GM18505 (cell line): ENCODE measurements around the gene SPACA6.

Experiments used
- ATAC-seq: cut with Tn5 transposase; IDR thresholded peaks from one replicate; pipeline ENCODE4 v1.9.1; 2021; ENCODE audit not compliant: unreplicated experiment
- POLR2A ChIP-seq: IDR thresholded peaks from 4 replicates; pipeline ENCODE4 v1.6.1; 2011; ENCODE audit warnings: borderline replicate concordance; ENCODE audit not compliant: insufficient read depth, insufficient read length; ENCODE audit errors: extremely low read depth

Gene SPACA6

GRCh38 chr19:51676566-51677083, 16.5 kb upstream of the SPACA6 start:
- no peak for ATAC-seq
- TF ChIP-seq POLR2A: no peak

GRCh38 chr19:51680474-51680873, 12.7 kb upstream of the SPACA6 start:
- TF ChIP-seq POLR2A: no peak

GRCh38 chr19:51681286-51681941, 11.7 kb upstream of the SPACA6 start:
- TF ChIP-seq POLR2A: no peak
- no peak for ATAC-seq

More at GRCh38 chr19:51680474-51680873, 12.7 kb upstream of the SPACA6 start:
- ATAC-seq: no peak

GRCh38 chr19:51686171-51686570, 7.0 kb upstream of the SPACA6 start:
- ATAC-seq: no peak
- TF ChIP-seq POLR2A: no peak

- no peak for TF ChIP-seq POLR2A
- ATAC-seq: no peak
Observed at GRCh38 chr19:51687791-51688670, 5.1 kb upstream of the SPACA6 start.

- no peak for TF ChIP-seq POLR2A
- ATAC-seq: no peak
Observed at GRCh38 chr19:51688671-51689571, 4.2 kb upstream of the SPACA6 start.

- no peak for TF ChIP-seq POLR2A
- ATAC-seq: no peak
Observed at GRCh38 chr19:51689751-51690453, 3.2 kb upstream of the SPACA6 start.

- no peak for TF ChIP-seq POLR2A
- ATAC-seq: no peak
Observed at GRCh38 chr19:51690454-51691073, 2.6 kb upstream of the SPACA6 start.

- no peak for TF ChIP-seq POLR2A
- ATAC-seq: no peak
Observed at GRCh38 chr19:51691074-51691583, 2.0 kb upstream of the SPACA6 start.

GRCh38 chr19:51691584-51692428, 1.3 kb upstream of the SPACA6 start:
- TF ChIP-seq POLR2A: no peak
- no peak for ATAC-seq

- ATAC-seq: no peak
- no peak for TF ChIP-seq POLR2A
Observed at GRCh38 chr19:51692468-51692867, 662 bp upstream of the SPACA6 start.
